B cell (primary cell): Measurements from ENCODE around the gene CLCNKA. TPM values are rescaled to one million over a fixed set of nuclear protein-coding genes. Genes with fewer than 3 reads are reported as not detected.

Experiments used
- ATAC-seq: fragments of 200-7000 bp; cut with Tn5 transposase; one replicate; pipeline ENCODE4 v1.10.0; 2021; ENCODE audit warnings: low read depth, mild to moderate bottlenecking, moderate number of reproducible peaks, moderate library complexity
- CTCF ChIA-PET: fragments of 350-600 bp; sonication (Branson Sonifier 250); formaldehyde crosslinking; loops from one replicate; lab custom pipeline; 2021; ENCODE audit warnings: antibody characterized with exemption, inconsistent platforms; lab: Charles Lee
- POLR2A ChIA-PET: fragments of 350-600 bp; sonication (Branson Sonifier 250); formaldehyde crosslinking; loops from one replicate; lab custom pipeline; 2021; ENCODE audit warnings: antibody characterized with exemption; lab: Charles Lee
- DNase-seq: peaks from one replicate; pipeline ENCODE4 v3.0.0; 2013
- H2AFZ ChIP-seq: 2 replicates; pipeline ENCODE4 v1.6.1; 2012; ENCODE audit warnings: mild to moderate bottlenecking, low read depth, low read length; ENCODE audit not compliant: insufficient read depth, poor library complexity, severe bottlenecking
- H3K27ac ChIP-seq, 2 donors: 1 replicate in 1 of 2; 2 replicates in 1 of 2; pipeline ENCODE4 v1.5.1; 2012 to 2013; ENCODE audit warnings: low read length in 2 of 2, mild to moderate bottlenecking in 2 of 2, moderate library complexity in 1 of 2
- H3K27me3 ChIP-seq, 4 experiments: fragments of 200-600 bp in 1 of 4; sonication (generic) in 1 of 4; replicated peaks in 1 of 4; 1 replicate in 2 of 4; 2 replicates in 2 of 4; pipeline versions ENCODE4 v1.6.1 to v1.7.0; 2013 to 2016; ENCODE audit warnings: low read length in 3 of 4, mild to moderate bottlenecking in 2 of 4, mixed read lengths in 1 of 4, moderate library complexity in 1 of 4; ENCODE audit not compliant: insufficient read depth in 4 of 4, control insufficient read depth in 3 of 4; ENCODE audit errors: control extremely low read depth in 1 of 4
- H3K36me3 ChIP-seq, 2 experiments: replicated peaks in 1 of 2; 1 replicate in 1 of 2; 2 replicates in 1 of 2; pipeline versions ENCODE4 v1.6.1 to v1.7.1; 2013; ENCODE audit warnings: low read length in 1 of 2; ENCODE audit not compliant: insufficient read depth in 2 of 2, control insufficient read depth in 1 of 2; ENCODE audit errors: control extremely low read depth in 1 of 2, extremely low read depth in 1 of 2
- H3K4me1 ChIP-seq, 2 donors: fragments of 200-600 bp in 1 of 2; sonication (generic) in 1 of 2; 1 replicate in 1 of 2; 2 replicates in 1 of 2; pipeline versions ENCODE4 v1.5.1 to v1.6.1; 2013 to 2017; ENCODE audit warnings: low read length in 2 of 2; ENCODE audit not compliant: control insufficient read depth in 2 of 2, insufficient read depth in 2 of 2
- H3K4me2 ChIP-seq: replicated peaks from 2 replicates; pipeline ENCODE3; 2012; ENCODE audit warnings: mild to moderate bottlenecking, low read depth, low read length; ENCODE audit not compliant: poor library complexity, severe bottlenecking
- H3K4me3 ChIP-seq, 5 experiments: fragments of 200-600 bp in 1 of 5; sonication (generic) in 1 of 5; 1 replicate in 3 of 5; 2 replicates in 2 of 5; pipeline versions ENCODE4 v1.5.1 to v1.7.0; 2011 to 2016; ENCODE audit warnings: low read length in 4 of 5, mild to moderate bottlenecking in 4 of 5, low read depth in 2 of 5, control low read depth in 1 of 5, moderate library complexity in 1 of 5; ENCODE audit not compliant: insufficient read depth in 1 of 5; ENCODE audit errors: control extremely low read depth in 1 of 5, extremely low read depth in 1 of 5
- H3K79me2 ChIP-seq: fragments of 200-600 bp; sonication (generic); one replicate; pipeline ENCODE4 v1.6.0; 2016; ENCODE audit warnings: low read length; ENCODE audit not compliant: control insufficient read depth, insufficient read depth
- H3K9ac ChIP-seq: fragments of 200-600 bp; sonication (generic); 2 replicates; pipeline ENCODE4 v1.6.1; 2017; ENCODE audit warnings: mild to moderate bottlenecking, low read length, moderate library complexity
- H3K9me3 ChIP-seq, 3 donors: one replicate each; pipeline versions ENCODE4 v1.6.1 to v1.7.1; 2013; ENCODE audit warnings: low read length in 2 of 3; ENCODE audit not compliant: control insufficient read depth in 2 of 3, insufficient read depth in 1 of 3; ENCODE audit errors: control extremely low read depth in 1 of 3
- H4K20me1 ChIP-seq: 2 replicates; pipeline ENCODE4 v1.6.0; 2012; ENCODE audit warnings: mild to moderate bottlenecking, low read length; ENCODE audit not compliant: insufficient read depth, control insufficient read depth, poor library complexity, severe bottlenecking
- H3K27ac Mint-ChIP-seq: one replicate; pipeline ENCODE4 v1.8.0; 2021; ENCODE audit warnings: mixed read lengths
- H3K27me3 Mint-ChIP-seq: one replicate; pipeline ENCODE4 v1.8.0; 2021; ENCODE audit warnings: mixed read lengths
- H3K4me1 Mint-ChIP-seq: one replicate; pipeline ENCODE4 v1.8.0; 2021; ENCODE audit warnings: mixed read lengths
- H3K4me3 Mint-ChIP-seq: one replicate; pipeline ENCODE4 v1.8.0; 2021; ENCODE audit warnings: mixed read lengths
- H3K9me3 Mint-ChIP-seq: one replicate; pipeline ENCODE4 v1.8.0; 2022; ENCODE audit warnings: mixed read lengths; ENCODE audit not compliant: insufficient read depth
- CTCF ChIP-seq: fragments of 200-600 bp; IDR thresholded peaks from one replicate; pipeline ENCODE4 v1.8.0; 2022; ENCODE audit warnings: antibody characterized with exemption, mild to moderate bottlenecking
- EZH2 ChIP-seq: IDR thresholded peaks from 2 replicates; pipeline ENCODE4 v1.6.1; 2012; ENCODE audit warnings: borderline replicate concordance, low read depth, mild to moderate bottlenecking, moderate library complexity, low read length; ENCODE audit not compliant: insufficient read depth, poor library complexity, severe bottlenecking
- WGBS: methylation state at CpG from one replicate; pipeline ENCODE4 v1.1.5; 2013; ENCODE audit warnings: missing lambda C conversion rate; ENCODE audit not compliant: insufficient coverage; 5-methylcytosine and 5-hydroxymethylcytosine counted together
- intact Hi-C: fragments of 100-400 bp; cut with micrococcal nuclease; formaldehyde crosslinking; loops from one replicate; pipeline ENCODE4 v1.10.0; 2022
- polyA plus RNA-seq: library from polyadenylated mRNA; depleted of rRNA; stranded (reverse); fragments of >200 nt; gene quantifications from 2 replicates; pipeline ENCODE4 v1.2.3, GENCODE V29; 2012
- total RNA-seq, 2 donors: library from RNA; stranded (reverse); fragments of 120-200 nt in 1 of 2; gene quantifications; 1 replicate in 1 of 2; 2 replicates in 1 of 2; pipeline versions ENCODE4 v1.2.3 to v1.2.4, GENCODE V29; 2013 to 2022

Gene CLCNKA
- total and polyA plus RNA-seq, 2 donors (not counting 1 experiment from before 2014, with no cell fraction given): 0.03 TPM; not detected in 1

GRCh38 chr1:16080422-16081150 is 58.8 kb downstream of the CLCNKA start:
- H3K4me3 Mint-ChIP-seq: no peak overlapping the region
- ATAC-seq: no peak
- H3K9me3 ChIP-seq: no peaks in the 10 kb centered on the region
- no peak overlapping the region for H3K27ac ChIP-seq
- TF ChIP-seq EZH2 (no peak), CTCF (no peak)
- no peak for DNase-seq
- H3K36me3 ChIP-seq: no peaks in the 10 kb centered on the region
- no peaks in the 10 kb centered on the region for H3K9me3 Mint-ChIP-seq
- no peak overlapping the region for H3K4me2 ChIP-seq
- H3K27ac Mint-ChIP-seq: no peak overlapping the region
- POLR2A ChIA-PET: no interaction called here
- CTCF ChIA-PET: interaction anchor here (0.6 to 10.8 kb wide), 9 partner anchors 106 to 532 kb away, joined by 3 to 237 read pairs (median 13); no protein-coding TSS in a partner anchor
- H4K20me1 ChIP-seq: no peaks in the 10 kb centered on the region
- no peak overlapping the region for H3K9ac ChIP-seq
- peaks cover 6% of the 10 kb centered on the region for H3K4me1 Mint-ChIP-seq
- no peak overlapping the region for H3K4me3 ChIP-seq
- 93% methylated on average over 3 of the region's 5 CpGs for whole genome bisulfite sequencing
- intact Hi-C loops: no loop called here
- H3K4me1 ChIP-seq: peaks cover 3 to 7% of the 10 kb centered on the region in 2 donors
- H3K27me3 ChIP-seq: peaks cover 0 to 6% (median 0%) of the 10 kb centered on the region in 4 experiments
- no peaks in the 10 kb centered on the region for H3K79me2 ChIP-seq
- no peaks in the 10 kb centered on the region for H3K27me3 Mint-ChIP-seq
- no peak overlapping the region for H2AFZ ChIP-seq

- Mint-ChIP-seq H3K9me3 (no peaks in the 10 kb centered on the region), H3K27ac (no peak overlapping the region), H3K4me3 (no peak overlapping the region), H3K4me1 (peaks cover 6% of the 10 kb centered on the region), H3K27me3 (no peaks in the 10 kb centered on the region)
- H3K4me3 ChIP-seq: no peak overlapping the region
- H3K9ac ChIP-seq: no peak overlapping the region
- CTCF ChIA-PET: interaction anchor here (0.9 to 10.8 kb wide), 13 partner anchors 7 to 291 kb away, joined by 3 to 237 read pairs (median 4); partner anchors contain the start of gene FAM131C
- H3K79me2 ChIP-seq: no peaks in the 10 kb centered on the region
- intact Hi-C loops: no loop called here
- H3K27me3 ChIP-seq: peaks cover 0 to 6% (median 0%) of the 10 kb centered on the region in 4 experiments
- no peak for TF ChIP-seq EZH2
- TF ChIP-seq CTCF: no peak
- H3K27ac ChIP-seq: no peak overlapping the region
- WGBS: 91% methylated on average over 9 of the region's 9 CpGs
- ATAC-seq (no peak), DNase-seq (no peak)
- no peaks in the 10 kb centered on the region for H4K20me1 ChIP-seq
- peaks cover 3 to 7% of the 10 kb centered on the region in 2 donors for H3K4me1 ChIP-seq
- no peak overlapping the region for H2AFZ ChIP-seq
- POLR2A ChIA-PET: no interaction called here
- no peak overlapping the region for H3K4me2 ChIP-seq
- no peaks in the 10 kb centered on the region for H3K9me3 ChIP-seq
- no peaks in the 10 kb centered on the region for H3K36me3 ChIP-seq
Measured at GRCh38 chr1:16081636-16082035, 59.8 kb downstream of the CLCNKA start.
